HepG2 (cell line): ENCODE measurements around the gene NUAK2. TPM values are rescaled to one million over a fixed set of nuclear protein-coding genes. Genes with fewer than 3 reads are reported as not detected.

ENCODE experiments used
- ATAC-seq: fragments of 200-7000 bp; cut with Tn5 transposase; 3 replicates; pipeline ENCODE4 v1.9.1; 2020; ENCODE audit warnings: mild to moderate bottlenecking, moderate library complexity
- BruUV-seq: library from RNA; stranded (reverse); fragments of 400-500 nt; replicated peaks from 2 replicates; lab custom pipeline; 2021; lab: Mats Ljungman, UMichigan
- CTCF ChIA-PET: fragments of 300-600 bp; formaldehyde crosslinking; extraction: SDS; loops from one replicate; lab custom pipeline; 2021; ENCODE audit warnings: low total read pairs, inconsistent platforms, low intra/inter-chr PET ratio; lab: Yijun Ruan, JAX
- POLR2A ChIA-PET: fragments of 350-600 bp; sonication (Branson Sonifier 250); formaldehyde crosslinking; loops from one replicate; lab custom pipeline; 2020; ENCODE audit warnings: antibody characterized with exemption, inconsistent platforms; lab: Yijun Ruan, JAX
- DNase-seq: peaks from one replicate; pipeline ENCODE4 v3.0.0-alpha.2; 2015; ENCODE audit warnings: low spot score
- FAIRE-seq: peaks from 3 replicates; lab custom pipeline; 2011; peaks lifted over from hg19 to GRCh38; lab: Jason Lieb, UNC
- H2AFZ ChIP-seq: one replicate; pipeline ENCODE4 v1.6.1; 2011; ENCODE audit warnings: low read length, inconsistent platforms
- H3K27ac ChIP-seq: fragments of 300-600 bp; 3 replicates; pipeline ENCODE4 v1.8.0; 2011; ENCODE audit warnings: mixed run types, mild to moderate bottlenecking, mixed read lengths, low read length, inconsistent platforms; ENCODE audit not compliant: insufficient read depth; ENCODE audit errors: extremely low read length
- H3K27me3 ChIP-seq, 2 experiments: fragments of 200-600 bp in 1 of 2; 2 replicates in 1 of 2; 3 replicates in 1 of 2; pipeline versions ENCODE4 v1.6.0 to v1.8.0; 2011; ENCODE audit warnings: low read length in 2 of 2, mild to moderate bottlenecking in 2 of 2, moderate library complexity in 2 of 2, inconsistent platforms in 1 of 2; ENCODE audit not compliant: insufficient read depth in 2 of 2, control insufficient read depth in 1 of 2
- H3K36me3 ChIP-seq, 2 experiments: fragments of 200-600 bp in 1 of 2; replicated peaks in 1 of 2; 2 replicates in 1 of 2; 3 replicates in 1 of 2; pipeline versions ENCODE4 v1.5.1 to v1.8.0; 2011; ENCODE audit warnings: low read length in 2 of 2, inconsistent platforms in 1 of 2; ENCODE audit not compliant: insufficient read depth in 2 of 2, control insufficient read depth in 1 of 2
- H3K4me1 ChIP-seq: 2 replicates; pipeline ENCODE4 v1.5.1; 2012; ENCODE audit warnings: low read length, inconsistent platforms; ENCODE audit not compliant: insufficient read depth
- H3K4me2 ChIP-seq: 2 replicates; pipeline ENCODE4 v1.6.0; 2011; ENCODE audit warnings: low read depth, low read length, inconsistent platforms
- H3K4me3 ChIP-seq, 3 experiments: fragments of 200-600 bp in 1 of 3; sonication (generic), shearing (Covaris generic) in 1 of 3; replicated peaks in 1 of 3; 2 replicates each; pipeline ENCODE4 v1.5.1; 2011 to 2016; ENCODE audit warnings: low read length in 3 of 3, inconsistent platforms in 2 of 3, low read depth in 2 of 3, mild to moderate bottlenecking in 2 of 3, control low read depth in 1 of 3, mixed read lengths in 1 of 3; ENCODE audit not compliant: insufficient read depth in 1 of 3
- H3K79me2 ChIP-seq: one replicate; pipeline ENCODE4 v1.6.1; 2011; ENCODE audit warnings: low read length, inconsistent platforms; ENCODE audit not compliant: insufficient read depth
- H3K9ac ChIP-seq: 2 replicates; pipeline ENCODE4 v1.6.0; 2011; ENCODE audit warnings: mild to moderate bottlenecking, low read depth, low read length, inconsistent platforms; ENCODE audit not compliant: insufficient read depth
- H3K9me3 ChIP-seq: 2 replicates; pipeline ENCODE4 v1.5.1; 2012; ENCODE audit warnings: mild to moderate bottlenecking, low read length
- H4K20me1 ChIP-seq: 2 replicates; pipeline ENCODE4 v1.6.0; 2011; ENCODE audit warnings: inconsistent platforms, mild to moderate bottlenecking, low read length, moderate library complexity; ENCODE audit not compliant: insufficient read depth
- AKNA ChIP-seq: sonication (generic); formaldehyde crosslinking; IDR thresholded peaks from 2 replicates; pipeline ENCODE4 v1.4.0; 2020; ENCODE audit warnings: missing genetic modification reagents, borderline replicate concordance
- CSRNP2 ChIP-seq: sonication (generic); formaldehyde crosslinking; conservative IDR thresholded peaks from 2 replicates; pipeline ENCODE4 v1.8.0; 2022; ENCODE audit warnings: low read depth, missing genetic modification reagents
- E2F1 ChIP-seq: sonication (generic); formaldehyde crosslinking; IDR thresholded peaks from 2 replicates; pipeline ENCODE4 v1.5.0; 2020; ENCODE audit warnings: missing genetic modification reagents
- ELK4 ChIP-seq: sonication (generic); formaldehyde crosslinking; IDR thresholded peaks from 2 replicates; pipeline ENCODE4 v1.9.0; 2021; ENCODE audit warnings: missing genetic modification reagents, borderline replicate concordance
- HDAC1 ChIP-seq: sonication (generic); formaldehyde crosslinking; IDR thresholded peaks from 2 replicates; pipeline ENCODE4 v1.5.1; 2020; ENCODE audit warnings: mild to moderate bottlenecking, missing genetic modification reagents
- IRF1 ChIP-seq: sonication (generic); formaldehyde crosslinking; IDR thresholded peaks from 2 replicates; pipeline ENCODE4 v1.4.0; 2020; ENCODE audit warnings: low read depth, mild to moderate bottlenecking, missing genetic modification reagents
- MBD4 ChIP-seq: IDR thresholded peaks from 2 replicates; pipeline ENCODE4 v1.6.1; 2012; ENCODE audit warnings: low read length, inconsistent platforms, borderline replicate concordance
- RARG ChIP-seq: sonication (generic); formaldehyde crosslinking; IDR thresholded peaks from 2 replicates; pipeline ENCODE4 v1.4.0; 2020; ENCODE audit warnings: low read depth, mild to moderate bottlenecking, missing genetic modification reagents
- SYNCRIP ChIP-seq: fragments of 200-400 bp; formaldehyde crosslinking; IDR thresholded peaks from 2 replicates; pipeline ENCODE4 v1.6.1; 2018; ENCODE audit warnings: mild to moderate bottlenecking, low read depth, low read length; ENCODE audit not compliant: insufficient read depth
- YY1 ChIP-seq: IDR thresholded peaks from 2 replicates; pipeline ENCODE4 v1.6.1; 2011; ENCODE audit warnings: low read length, low read depth, moderate library complexity, mild to moderate bottlenecking; ENCODE audit not compliant: insufficient read depth, insufficient replicate concordance
- ZEB1 ChIP-seq: IDR thresholded peaks from 2 replicates; pipeline ENCODE4 v1.6.1; 2012; ENCODE audit warnings: mild to moderate bottlenecking, low read depth, inconsistent platforms; ENCODE audit not compliant: insufficient replicate concordance
- ZNF34 ChIP-seq: sonication (generic); formaldehyde crosslinking; IDR thresholded peaks from 2 replicates; pipeline ENCODE4 v1.4.0; 2020; ENCODE audit warnings: mild to moderate bottlenecking, missing genetic modification reagents, borderline replicate concordance
- ZNF570 ChIP-seq: sonication (generic); formaldehyde crosslinking; IDR thresholded peaks from 2 replicates; pipeline ENCODE4 v1.4.0; 2020; ENCODE audit warnings: mild to moderate bottlenecking, missing genetic modification reagents, borderline replicate concordance
- ZNF839 ChIP-seq: sonication (generic); formaldehyde crosslinking; IDR thresholded peaks from 2 replicates; pipeline ENCODE4 v1.4.0; 2020; ENCODE audit warnings: missing genetic modification reagents, mild to moderate bottlenecking, borderline replicate concordance
- WGBS: methylation state at CpG from one replicate; pipeline ENCODE4 v1.1.6; 2017; ENCODE audit warnings: low lambda C conversion rate; 5-methylcytosine and 5-hydroxymethylcytosine counted together
- in situ Hi-C: cut with HindIII; loops from 2 replicates; pipeline ENCODE4 v1.10.0; 2017; ENCODE audit warnings: low pct_unique_long_range_greater_than_20kb; ENCODE audit not compliant: extremely low pct_ligation_motif_present
- intact Hi-C: fragments of 100-400 bp; cut with micrococcal nuclease; formaldehyde crosslinking; loops from one replicate; pipeline ENCODE4 v1.10.0; 2022; ENCODE audit not compliant: unreplicated experiment
- polyA plus RNA-seq, 8 experiments: library from polyadenylated mRNA; depleted of rRNA in 3 of 8; stranded (reverse) in 7 of 8; unstranded in 1 of 8; fragments of >200 nt; fragmentation: Illumina TruSeq in 4 of 8; extraction: Trizol in 4 of 8; gene quantifications; 2 replicates each; pipeline versions ENCODE4 v1.2.1 to v1.2.3, GENCODE V29; 2011 to 2016; ENCODE audit warnings: low read depth in 4 of 8, missing spikeins in 1 of 8, mixed read lengths in 1 of 8; ENCODE audit not compliant: insufficient read depth in 1 of 8
- total RNA-seq, 5 experiments: library from RNA; depleted of rRNA; stranded (reverse); fragments of >200 nt; fragmentation: Illumina TruSeq; extraction: Trizol; gene quantifications; 2 replicates each; pipeline ENCODE4 v1.2.3, GENCODE V29; 2016; ENCODE audit warnings: low read depth in 1 of 5

Gene NUAK2
- total and polyA plus RNA-seq, 2 of the 13 experiments (the other 11 are each of a cell fraction or from before 2014, with no cell fraction given) = 0.75 to 1.1 TPM

GRCh38 chr1:205353191-205353590 is 31.6 kb upstream of the NUAK2 start:
- peaks cover 7 to 52% of the 10 kb centered on the region in 2 experiments; a peak in 4 of 5 replicates for H3K27me3 ChIP-seq
- ChIA-PET POLR2A (no interaction called here), CTCF (no interaction called here)
- no peak for ATAC-seq
- in situ Hi-C loops = no loop called here
- no peaks in the 10 kb centered on the region for H3K79me2 ChIP-seq
- no peak overlapping the region for H3K27ac ChIP-seq
- no TSS peak for BruUV-seq
- FAIRE-seq = no peak
- H3K9ac ChIP-seq = no peak overlapping the region
- no peak overlapping the region for H3K4me2 ChIP-seq
- no peak overlapping the region for H3K4me3 ChIP-seq
- no peaks in the 10 kb centered on the region for H3K4me1 ChIP-seq
- no peak overlapping the region for H2AFZ ChIP-seq
- no peaks in the 10 kb centered on the region for H3K9me3 ChIP-seq
- no peak for DNase-seq
- intact Hi-C loops = no loop called here
- H4K20me1 ChIP-seq = no peaks in the 10 kb centered on the region
- no peaks in the 10 kb centered on the region for H3K36me3 ChIP-seq
- whole genome bisulfite sequencing = 67% methylated on average over 4 of the region's 4 CpGs
- TF ChIP-seq ELK4 (CRISPR knock-in tag) = no peak
- no peak for TF ChIP-seq ZEB1
- no peak for TF ChIP-seq HDAC1 (CRISPR knock-in tag)
- no peak for TF ChIP-seq IRF1
- TF ChIP-seq SYNCRIP = no peak
- no peak for TF ChIP-seq E2F1
- no peak for TF ChIP-seq RARG (CRISPR knock-in tag)
- no peak for TF ChIP-seq AKNA (CRISPR knock-in tag)
- TF ChIP-seq ZNF839 = no peak
- no peak for TF ChIP-seq MBD4
- TF ChIP-seq ZNF570 (CRISPR knock-in tag) = no peak
- no peak for TF ChIP-seq ZNF34
- no peak for TF ChIP-seq YY1
- no peak for TF ChIP-seq CSRNP2 (CRISPR knock-in tag)
